ENCODE data around the gene FBXL13. TPM values are rescaled to one million over a fixed set of nuclear protein-coding genes. Genes with fewer than 3 reads are reported as not detected.
A peak's percentile ranks its signal among the peaks of the same experiment; 100 is the strongest.

Gene FBXL13
- total RNA-seq, 1 experiment from 2014 or later: 0.35 TPM

GRCh38 chr7:102864958-102865357 lies 209.6 kb downstream of the FBXL13 start:
- no peak overlapping the region for H3K27ac Mint-ChIP-seq (ENCODE audit: low read depth, unreplicated experiment)
- H3K9me3 Mint-ChIP-seq (ENCODE audit: unreplicated experiment): peaks cover 6% of the 10 kb centered on the region
- POLR2A ChIA-PET: no interaction called here
- TF ChIP-seq CTCF (IDR thresholded peaks at IDR 0.05; ENCODE audit: unreplicated experiment): no peak
- peaks cover 6% of the 10 kb centered on the region for H3K4me1 Mint-ChIP-seq (ENCODE audit: insufficient read depth, unreplicated experiment)
- H3K4me3 Mint-ChIP-seq (ENCODE audit: unreplicated experiment): no peak overlapping the region
- no peak for DNase-seq (ENCODE audit: unreplicated experiment)
- CTCF ChIA-PET: no interaction called here
- intact Hi-C loops (cut with micrococcal nuclease): no loop called here
- no TSS peak for BruUV-seq (replicated peaks)
- H3K27me3 Mint-ChIP-seq (ENCODE audit: insufficient read depth, unreplicated experiment): no peaks in the 10 kb centered on the region
- H3K36me3 Mint-ChIP-seq (ENCODE audit: insufficient read depth, unreplicated experiment): no peaks in the 10 kb centered on the region

GRCh38 chr7:102860351-102860811 lies 214.2 kb downstream of the FBXL13 start:
- Mint-ChIP-seq H3K4me3 (ENCODE audit: unreplicated experiment) (no peak overlapping the region), H3K36me3 (ENCODE audit: insufficient read depth, unreplicated experiment) (no peaks in the 10 kb centered on the region), H3K27me3 (ENCODE audit: insufficient read depth, unreplicated experiment) (no peaks in the 10 kb centered on the region), H3K4me1 (ENCODE audit: insufficient read depth, unreplicated experiment) (peaks cover 6% of the 10 kb centered on the region), H3K27ac (ENCODE audit: low read depth, unreplicated experiment) (peak overlapping the region; percentile 4), H3K9me3 (ENCODE audit: unreplicated experiment) (peaks cover 7% of the 10 kb centered on the region)
- ChIA-PET CTCF (no interaction called here), POLR2A (no interaction called here)
- no TSS peak for BruUV-seq (replicated peaks)
- no peak for TF ChIP-seq CTCF (IDR thresholded peaks at IDR 0.05; ENCODE audit: unreplicated experiment)
- DNase-seq (ENCODE audit: unreplicated experiment): no peak
- intact Hi-C loops (cut with micrococcal nuclease): no loop called here

- BruUV-seq (replicated peaks): no TSS peak
- Mint-ChIP-seq H3K27ac (ENCODE audit: low read depth, unreplicated experiment) (no peak overlapping the region), H3K4me1 (ENCODE audit: insufficient read depth, unreplicated experiment) (peaks cover 6% of the 10 kb centered on the region), H3K27me3 (ENCODE audit: insufficient read depth, unreplicated experiment) (no peaks in the 10 kb centered on the region), H3K4me3 (ENCODE audit: unreplicated experiment) (no peak overlapping the region), H3K36me3 (ENCODE audit: insufficient read depth, unreplicated experiment) (no peaks in the 10 kb centered on the region), H3K9me3 (ENCODE audit: unreplicated experiment) (peaks cover 7% of the 10 kb centered on the region)
- DNase-seq (ENCODE audit: unreplicated experiment): no peak
- intact Hi-C loops (cut with micrococcal nuclease): no loop called here
- CTCF ChIA-PET: no interaction called here
- TF ChIP-seq CTCF (IDR thresholded peaks at IDR 0.05; ENCODE audit: unreplicated experiment): no peak
- POLR2A ChIA-PET: interaction anchor here (0.7 kb wide), 1 partner anchor 23 kb away, joined by 3 read pairs; no protein-coding TSS in a partner anchor
Measured at GRCh38 chr7:102859799-102860125, 214.8 kb downstream of the FBXL13 start.

GRCh38 chr7:102859084-102859798 lies 215.4 kb downstream of the FBXL13 start:
- H3K27ac Mint-ChIP-seq (ENCODE audit: low read depth, unreplicated experiment): no peak overlapping the region
- BruUV-seq (replicated peaks): no TSS peak
- intact Hi-C loops (cut with micrococcal nuclease): no loop called here

More at GRCh38 chr7:102859084-102859798, 215.4 kb downstream of the FBXL13 start:
- H3K9me3 Mint-ChIP-seq (ENCODE audit: unreplicated experiment): peaks cover 7% of the 10 kb centered on the region
- no peak for TF ChIP-seq CTCF (IDR thresholded peaks at IDR 0.05; ENCODE audit: unreplicated experiment)
- no peaks in the 10 kb centered on the region for H3K36me3 Mint-ChIP-seq (ENCODE audit: insufficient read depth, unreplicated experiment)
- H3K4me3 Mint-ChIP-seq (ENCODE audit: unreplicated experiment): no peak overlapping the region
- CTCF ChIA-PET: no interaction called here
- peaks cover 6% of the 10 kb centered on the region for H3K4me1 Mint-ChIP-seq (ENCODE audit: insufficient read depth, unreplicated experiment)
- no peak for DNase-seq (ENCODE audit: unreplicated experiment)
- no peaks in the 10 kb centered on the region for H3K27me3 Mint-ChIP-seq (ENCODE audit: insufficient read depth, unreplicated experiment)
- POLR2A ChIA-PET: interaction anchor here (0.7 kb wide), 1 partner anchor 23 kb away, joined by 3 read pairs; no protein-coding TSS in a partner anchor

Data from MCF 10A (cell line).